Measurements from ENCODE around the gene TCP11X2. TPM values are rescaled to one million over a fixed set of nuclear protein-coding genes. Genes with fewer than 3 reads are reported as not detected.
"Not testable (repeated sequence)": the region's sequence is repeated elsewhere in the genome, so short reads cannot be mapped to it uniquely, and the experiment has no call there.

Gene TCP11X2
- total RNA-seq, 2 donors from 2014 or later, result 1.6 to 3.0 TPM

- H3K4me1 Mint-ChIP-seq, result no peaks in the 10 kb centered on the region
- no peak overlapping the region for H3K4me3 Mint-ChIP-seq
- Histone ChIP-seq H3K4me1 (ENCODE audit: control insufficient read depth, insufficient read depth, low read length) (no peaks in the 10 kb centered on the region), H3K36me3 (ENCODE audit: control insufficient read depth, insufficient read depth, low read length) (no peaks in the 10 kb centered on the region), H3K27me3 (ENCODE audit: control insufficient read depth, insufficient read depth, low read length, poor library complexity, severe bottlenecking) (no peaks in the 10 kb centered on the region), H3K9me3 (ENCODE audit: control insufficient read depth, low read length) (no peaks in the 10 kb centered on the region), H3K4me3 (ENCODE audit: low read length) (no peak overlapping the region), H3K9ac (ENCODE audit: extremely low read depth, low read length, poor library complexity, severe bottlenecking) (no peak overlapping the region), H3K27ac (ENCODE audit: low read depth, low read length) (no peak overlapping the region)
- TF ChIP-seq CTCF (conservative IDR thresholded peaks at IDR 0.05), result no peak
- DNase-seq, result no peak
- peaks cover 11% of the 10 kb centered on the region for H3K27me3 Mint-ChIP-seq (ENCODE audit: insufficient read depth)
- 92% methylated on average over 1 of the region's 1 CpG; no CpG with 5 or more reads in 1 of the 2 experiments for WGBS, 2 experiments (ENCODE audit: insufficient coverage in 1 of 2, insufficient read length in 1 of 2)
- no peaks in the 10 kb centered on the region for H3K36me3 Mint-ChIP-seq (ENCODE audit: low read depth)
- peaks cover 39% of the 10 kb centered on the region for H3K9me3 Mint-ChIP-seq
- H3K27ac Mint-ChIP-seq, result no peak overlapping the region
Measured at GRCh38 chrX:102514536-102514935, 42.9 kb upstream of the TCP11X2 start.

- H3K36me3 ChIP-seq (ENCODE audit: control insufficient read depth, insufficient read depth, low read length), result no peaks in the 10 kb centered on the region
- WGBS, 2 experiments (ENCODE audit: insufficient coverage in 1 of 2, insufficient read length in 1 of 2), result 91% methylated on average over 2 of the region's 2 CpGs; no CpG with 5 or more reads in 1 of the 2 experiments
- peaks cover 1% of the 10 kb centered on the region for H3K36me3 Mint-ChIP-seq (ENCODE audit: low read depth)
- no peak overlapping the region for H3K27ac ChIP-seq (ENCODE audit: low read depth, low read length)
- H3K4me3 ChIP-seq (ENCODE audit: low read length), result no peak overlapping the region
- peaks cover 65% of the 10 kb centered on the region for H3K9me3 Mint-ChIP-seq
- no peaks in the 10 kb centered on the region for H3K27me3 ChIP-seq (ENCODE audit: control insufficient read depth, insufficient read depth, low read length, poor library complexity, severe bottlenecking)
- no peaks in the 10 kb centered on the region for H3K27me3 Mint-ChIP-seq (ENCODE audit: insufficient read depth)
- no peak for DNase-seq
- H3K4me1 ChIP-seq (ENCODE audit: control insufficient read depth, insufficient read depth, low read length), result no peaks in the 10 kb centered on the region
- no peak overlapping the region for H3K4me3 Mint-ChIP-seq
- TF ChIP-seq CTCF (conservative IDR thresholded peaks at IDR 0.05), result no peak
- H3K27ac Mint-ChIP-seq, result no peak overlapping the region
- H3K9me3 ChIP-seq (ENCODE audit: control insufficient read depth, low read length), result peaks cover 7% of the 10 kb centered on the region
- no peak overlapping the region for H3K9ac ChIP-seq (ENCODE audit: extremely low read depth, low read length, poor library complexity, severe bottlenecking)
- no peaks in the 10 kb centered on the region for H3K4me1 Mint-ChIP-seq
Measured at GRCh38 chrX:102498732-102499131, 27.1 kb upstream of the TCP11X2 start.

- Mint-ChIP-seq H3K4me3 (no peak overlapping the region), H3K9me3 (peaks cover 30% of the 10 kb centered on the region), H3K27ac (no peak overlapping the region), H3K27me3 (ENCODE audit: insufficient read depth) (no peaks in the 10 kb centered on the region), H3K4me1 (no peaks in the 10 kb centered on the region), H3K36me3 (ENCODE audit: low read depth) (no peaks in the 10 kb centered on the region)
- no peak for TF ChIP-seq CTCF (conservative IDR thresholded peaks at IDR 0.05)
- no peak overlapping the region for H3K27ac ChIP-seq (ENCODE audit: low read depth, low read length)
- H3K9ac ChIP-seq (ENCODE audit: extremely low read depth, low read length, poor library complexity, severe bottlenecking), result no peak overlapping the region
- H3K36me3 ChIP-seq (ENCODE audit: control insufficient read depth, insufficient read depth, low read length), result no peaks in the 10 kb centered on the region
- H3K4me3 ChIP-seq (ENCODE audit: low read length), result no peak overlapping the region
- no peaks in the 10 kb centered on the region for H3K27me3 ChIP-seq (ENCODE audit: control insufficient read depth, insufficient read depth, low read length, poor library complexity, severe bottlenecking)
- DNase-seq, result no peak
- H3K9me3 ChIP-seq (ENCODE audit: control insufficient read depth, low read length), result peaks cover 4% of the 10 kb centered on the region
- H3K4me1 ChIP-seq (ENCODE audit: control insufficient read depth, insufficient read depth, low read length), result no peaks in the 10 kb centered on the region
Measured at GRCh38 chrX:102491766-102492165, 20.2 kb upstream of the TCP11X2 start.

- WGBS, 2 experiments (ENCODE audit: insufficient coverage in 1 of 2, insufficient read length in 1 of 2), result no CpG with 5 or more reads among the region's 5 CpGs
- not testable (repeated sequence) for DNase-seq; H3K27ac ChIP-seq (ENCODE audit: low read depth, low read length); H3K36me3 ChIP-seq (ENCODE audit: control insufficient read depth, insufficient read depth, low read length); H3K36me3 Mint-ChIP-seq (ENCODE audit: low read depth); H3K4me1 ChIP-seq (ENCODE audit: control insufficient read depth, insufficient read depth, low read length); H3K4me1 Mint-ChIP-seq; H3K4me3 ChIP-seq (ENCODE audit: low read length); H3K4me3 Mint-ChIP-seq; H3K9me3 Mint-ChIP-seq; H3K27ac Mint-ChIP-seq; H3K27me3 Mint-ChIP-seq (ENCODE audit: insufficient read depth); H3K9me3 ChIP-seq (ENCODE audit: control insufficient read depth, low read length); H3K27me3 ChIP-seq (ENCODE audit: control insufficient read depth, insufficient read depth, low read length, poor library complexity, severe bottlenecking); H3K9ac ChIP-seq (ENCODE audit: extremely low read depth, low read length, poor library complexity, severe bottlenecking)
Measured at GRCh38 chrX:102478765-102479164, 7.2 kb upstream of the TCP11X2 start.

GRCh38 chrX:102470215-102470614, 1.4 kb downstream of the TCP11X2 start:
- WGBS, 2 experiments (ENCODE audit: insufficient coverage in 1 of 2, insufficient read length in 1 of 2), result no CpG with 5 or more reads among the region's 3 CpGs
- not testable (repeated sequence) for H3K9me3 Mint-ChIP-seq; H3K27me3 ChIP-seq (ENCODE audit: control insufficient read depth, insufficient read depth, low read length, poor library complexity, severe bottlenecking); H3K27ac ChIP-seq (ENCODE audit: low read depth, low read length); H3K4me3 ChIP-seq (ENCODE audit: low read length); H3K27me3 Mint-ChIP-seq (ENCODE audit: insufficient read depth); DNase-seq; H3K4me1 ChIP-seq (ENCODE audit: control insufficient read depth, insufficient read depth, low read length); H3K4me1 Mint-ChIP-seq; H3K4me3 Mint-ChIP-seq; H3K9ac ChIP-seq (ENCODE audit: extremely low read depth, low read length, poor library complexity, severe bottlenecking); H3K36me3 ChIP-seq (ENCODE audit: control insufficient read depth, insufficient read depth, low read length); H3K9me3 ChIP-seq (ENCODE audit: control insufficient read depth, low read length); H3K36me3 Mint-ChIP-seq (ENCODE audit: low read depth); H3K27ac Mint-ChIP-seq

Measured in endodermal cell (in vitro differentiated cells).